Measurements from ENCODE around the gene ADCY3.

DNA sequence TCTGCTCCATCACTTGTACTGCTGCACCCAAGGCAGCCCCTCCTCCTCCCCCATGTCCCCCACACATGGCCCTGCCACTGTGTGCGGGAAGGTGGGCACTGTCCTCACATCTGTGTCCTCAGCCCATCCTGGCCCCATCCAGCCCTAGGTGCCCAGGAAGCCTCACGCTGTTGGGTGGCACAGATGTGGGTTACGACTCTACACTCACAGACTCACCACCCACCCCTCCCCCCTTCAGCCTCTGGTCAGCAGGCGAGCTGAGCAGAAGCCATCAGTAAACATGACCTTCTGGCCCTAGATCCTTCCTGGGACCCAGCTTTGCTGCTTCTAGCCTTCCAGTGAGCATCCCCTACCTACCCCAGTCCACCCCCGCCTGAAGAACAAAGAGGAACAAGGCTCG, 43.0 kb downstream of the ADCY3 start:
- TF ChIP-seq CTCF (IDR thresholded peaks at IDR 0.05; ENCODE audit: borderline replicate concordance, extremely low read depth, low read length, poor library complexity, severe bottlenecking) (no peak), EZH2 (IDR thresholded peaks at IDR 0.05; ENCODE audit: borderline replicate concordance, low read depth, low read length, severe bottlenecking) (no peak)

All from DND-41 (cell line).